Measurements from ENCODE around the gene TAF3. TPM values are rescaled to one million over a fixed set of nuclear protein-coding genes. Genes with fewer than 3 reads are reported as not detected.

The TAF3 gene
- total RNA-seq, 1 experiment from 2014 or later = 5.5 TPM

- CTCF ChIA-PET = no interaction called here
- Histone ChIP-seq H3K27me3 (ENCODE audit: control insufficient read depth, insufficient read depth, low read length) (no peaks in the 10 kb centered on the region), H3K4me1 (ENCODE audit: control insufficient read depth, insufficient read depth, low read length) (no peaks in the 10 kb centered on the region), H3K9me3 (ENCODE audit: control insufficient read depth, insufficient read depth, low read depth, low read length) (no peaks in the 10 kb centered on the region), H3K36me3 (ENCODE audit: control insufficient read depth, insufficient read depth, low read length) (no peaks in the 10 kb centered on the region), H3K27ac (ENCODE audit: low read length) (no peak overlapping the region), H3K4me3 (ENCODE audit: low read depth in 2 of 2, low read length in 2 of 2) (no peak overlapping the region)
- no TSS peak for BruUV-seq (replicated peaks)
- in situ Hi-C loops (cut with HindIII; ENCODE audit: low pct_unique_long_range_greater_than_20kb, low sequenced_read_pairs) (no loop called here), intact Hi-C loops (cut with micrococcal nuclease; ENCODE audit: unreplicated experiment) (no loop called here)
- no peak for TF ChIP-seq SIN3A (IDR thresholded peaks at IDR 0.05; ENCODE audit: borderline replicate concordance, insufficient read depth, low read depth, low read length)
- TF ChIP-seq TCF7L2 (IDR thresholded peaks at IDR 0.05; ENCODE audit: low read depth, low read length) = no peak
- no peak for DNase-seq (ENCODE audit: low read depth, low spot score)
- POLR2A ChIA-PET = no interaction called here
- no peak for ATAC-seq
These were observed 18.3 kb downstream of the TAF3 start for GRCh38 chr10:7836571-7836970.

- no peak for DNase-seq (ENCODE audit: low read depth, low spot score)
- intact Hi-C loops (cut with micrococcal nuclease; ENCODE audit: unreplicated experiment) = no loop called here
- in situ Hi-C loops (cut with HindIII; ENCODE audit: low pct_unique_long_range_greater_than_20kb, low sequenced_read_pairs) = no loop called here
- no peak for ATAC-seq
- CTCF ChIA-PET = no interaction called here
- no TSS peak for BruUV-seq (replicated peaks)
- Histone ChIP-seq H3K36me3 (ENCODE audit: control insufficient read depth, insufficient read depth, low read length) (no peaks in the 10 kb centered on the region; the same call in 1 of the 2 replicates), H3K4me3 (ENCODE audit: low read depth in 2 of 2, low read length in 2 of 2) (no peak overlapping the region), H3K4me1 (ENCODE audit: control insufficient read depth, insufficient read depth, low read length) (no peaks in the 10 kb centered on the region), H3K27ac (ENCODE audit: low read length) (no peak overlapping the region), H3K9me3 (ENCODE audit: control insufficient read depth, insufficient read depth, low read depth, low read length) (no peaks in the 10 kb centered on the region), H3K27me3 (ENCODE audit: control insufficient read depth, insufficient read depth, low read length) (no peaks in the 10 kb centered on the region)
- TF ChIP-seq POLR2AphosphoS5 (IDR thresholded peaks at IDR 0.05; ENCODE audit: low read depth, low read length) (no peak), CTCF (IDR thresholded peaks at IDR 0.05) (no peak)
- POLR2A ChIA-PET = no interaction called here
These were observed 28.3 kb downstream of the TAF3 start for GRCh38 chr10:7846591-7846990.

GRCh38 chr10:7853226-7853842 is 35.0 kb downstream of the TAF3 start:
- Histone ChIP-seq H3K27me3 (ENCODE audit: control insufficient read depth, insufficient read depth, low read length) (no peaks in the 10 kb centered on the region), H3K36me3 (ENCODE audit: control insufficient read depth, insufficient read depth, low read length) (no peaks in the 10 kb centered on the region; the same call in 1 of the 2 replicates), H3K4me1 (ENCODE audit: control insufficient read depth, insufficient read depth, low read length) (no peaks in the 10 kb centered on the region), H3K9me3 (ENCODE audit: control insufficient read depth, insufficient read depth, low read depth, low read length) (no peaks in the 10 kb centered on the region), H3K4me3 (ENCODE audit: low read depth in 2 of 2, low read length in 2 of 2) (no peak overlapping the region), H3K27ac (ENCODE audit: low read length) (no peak overlapping the region)
- DNase-seq (ENCODE audit: low read depth, low spot score) (no peak), ATAC-seq (no peak)
- BruUV-seq (replicated peaks) = no TSS peak
- intact Hi-C loops (cut with micrococcal nuclease; ENCODE audit: unreplicated experiment) = no loop called here
- POLR2A ChIA-PET = no interaction called here
- no peak for TF ChIP-seq CTCF (IDR thresholded peaks at IDR 0.05)
- no peak for TF ChIP-seq TCF7L2 (IDR thresholded peaks at IDR 0.05; ENCODE audit: low read depth, low read length)
- no peak for TF ChIP-seq REST (IDR thresholded peaks at IDR 0.05; ENCODE audit: insufficient read depth in 1 of 2, low read depth in 2 of 2, low read length in 1 of 2)
- no peak for TF ChIP-seq SIN3A (IDR thresholded peaks at IDR 0.05; ENCODE audit: borderline replicate concordance, insufficient read depth, low read depth, low read length)
- no peak for TF ChIP-seq POLR2AphosphoS5 (IDR thresholded peaks at IDR 0.05; ENCODE audit: low read depth, low read length)
- in situ Hi-C loops (cut with HindIII; ENCODE audit: low pct_unique_long_range_greater_than_20kb, low sequenced_read_pairs) = no loop called here
- CTCF ChIA-PET = no interaction called here

All from Panc1 (cell line).